Smooth muscle cell (in vitro differentiated cells): ENCODE results near the gene GPC3. TPM values are rescaled to one million over a fixed set of nuclear protein-coding genes. Genes with fewer than 3 reads are reported as not detected.
"Not testable (repeated sequence)": the region's sequence is repeated elsewhere in the genome, so short reads cannot be mapped to it uniquely, and the experiment has no call there.

Experiments used
- DNase-seq: peaks from one replicate; lab custom pipeline; 2025; ENCODE audit not compliant: unreplicated experiment; lab: John Stamatoyannopoulos, UW
- H2AFZ ChIP-seq: fragments of 200-600 bp; sonication (generic); 2 replicates; pipeline ENCODE4 v1.6.0; 2016; ENCODE audit warnings: antibody characterized with exemption, low read depth, mild to moderate bottlenecking
- H3F3A ChIP-seq: fragments of 200-600 bp; sonication (generic); 2 replicates; pipeline ENCODE4 v1.6.0; 2017; ENCODE audit warnings: antibody characterized with exemption, low read depth
- H3K27ac ChIP-seq: fragments of 200-600 bp; sonication (generic); 2 replicates; pipeline ENCODE4 v1.5.1; 2016; ENCODE audit warnings: low read depth, mild to moderate bottlenecking
- H3K27me3 ChIP-seq: fragments of 200-600 bp; sonication (generic); 2 replicates; pipeline ENCODE4 v1.6.1; 2016; ENCODE audit warnings: low read depth, mild to moderate bottlenecking
- H3K36me3 ChIP-seq: fragments of 200-600 bp; sonication (generic); 2 replicates; pipeline ENCODE4 v1.5.1; 2016; ENCODE audit warnings: low read depth
- H3K4me1 ChIP-seq: fragments of 200-600 bp; sonication (generic); 2 replicates; pipeline ENCODE4 v1.5.1; 2016; ENCODE audit warnings: low read depth
- H3K4me2 ChIP-seq: fragments of 200-600 bp; sonication (generic); 2 replicates; pipeline ENCODE4 v1.6.0; 2016; ENCODE audit warnings: mild to moderate bottlenecking
- H3K4me3 ChIP-seq: fragments of 200-600 bp; sonication (generic); 2 replicates; pipeline ENCODE4 v1.5.1; 2016; ENCODE audit warnings: mild to moderate bottlenecking
- H3K79me2 ChIP-seq: fragments of 200-600 bp; sonication (generic); 2 replicates; pipeline ENCODE4 v1.6.0; 2016; ENCODE audit warnings: low read depth, mild to moderate bottlenecking
- H3K9ac ChIP-seq: fragments of 200-600 bp; sonication (generic); 2 replicates; pipeline ENCODE4 v1.6.0; 2016; ENCODE audit warnings: low read depth
- H3K9me3 ChIP-seq: fragments of 200-600 bp; sonication (generic); replicated peaks from 2 replicates; pipeline ENCODE4 v1.5.1; 2016; ENCODE audit warnings: low read depth
- H4K20me1 ChIP-seq: fragments of 200-600 bp; sonication (generic); 2 replicates; pipeline ENCODE4 v1.6.0; 2016; ENCODE audit warnings: low read depth
- WGBS: methylation state at CpG from one replicate; pipeline ENCODE4 v1.1.7; 2016; ENCODE audit warnings: low lambda C conversion rate; 5-methylcytosine and 5-hydroxymethylcytosine counted together
- polyA plus RNA-seq: library from polyadenylated mRNA; unstranded; fragments of >200 nt; fragmentation: Nextera tagmentation; extraction: Ambion mirVana; gene quantifications from 2 replicates; pipeline ENCODE4 v1.2.1, GENCODE V29; 2016
- total RNA-seq: library from RNA; depleted of rRNA; stranded (reverse); fragments of >200 nt; gene quantifications from 2 replicates; pipeline ENCODE4 v1.2.3, GENCODE V29; 2014
- TF ChIP-seq, protein P1 (sequence below): fragments of 200-600 bp; sonication (generic); IDR thresholded peaks from 2 replicates; pipeline ENCODE4 v1.5.1; 2017; ENCODE audit warnings: borderline replicate concordance, mild to moderate bottlenecking, antibody characterized with exemption; ENCODE audit not compliant: insufficient read depth, poor library complexity, severe bottlenecking

GPC3 gene
- total and polyA plus RNA-seq, 2 experiments from 2014 or later = 120 to 191 TPM

DNA sequence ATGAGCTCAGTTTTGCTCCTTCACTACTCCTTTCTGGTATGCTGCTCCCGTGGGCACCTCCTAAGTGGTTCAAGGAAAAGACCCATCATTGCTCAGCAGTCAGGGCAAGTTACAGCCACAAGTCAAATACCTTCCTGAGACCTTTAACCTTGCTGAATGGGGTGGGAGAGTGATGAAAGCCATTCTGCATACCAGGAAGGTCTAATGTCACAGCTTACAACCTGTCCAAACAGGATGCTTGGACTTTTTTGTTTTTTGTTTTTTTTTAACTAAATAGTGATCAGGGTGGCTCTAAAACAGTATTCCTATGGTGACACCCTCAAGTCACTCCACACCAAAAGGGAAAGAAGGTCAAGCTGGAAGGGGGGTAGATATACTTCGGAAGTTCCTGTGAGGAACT is 93.1 kb downstream of the GPC3 start:
- Histone ChIP-seq H3K27me3 (no peaks in the 10 kb centered on the region), H3K4me3 (no peak overlapping the region), H3K9ac (no peak overlapping the region), H3K4me1 (no peaks in the 10 kb centered on the region), H3K27ac (no peak overlapping the region), H3K4me2 (no peak overlapping the region), H3K36me3 (no peaks in the 10 kb centered on the region), H3F3A (no peaks in the 10 kb centered on the region), H3K9me3 (no peaks in the 10 kb centered on the region), H4K20me1 (no peaks in the 10 kb centered on the region), H2AFZ (no peak overlapping the region), H3K79me2 (no peaks in the 10 kb centered on the region)
- 44% methylated on average over 2 of the region's 2 CpGs for WGBS
- TF ChIP-seq, protein P1, sequence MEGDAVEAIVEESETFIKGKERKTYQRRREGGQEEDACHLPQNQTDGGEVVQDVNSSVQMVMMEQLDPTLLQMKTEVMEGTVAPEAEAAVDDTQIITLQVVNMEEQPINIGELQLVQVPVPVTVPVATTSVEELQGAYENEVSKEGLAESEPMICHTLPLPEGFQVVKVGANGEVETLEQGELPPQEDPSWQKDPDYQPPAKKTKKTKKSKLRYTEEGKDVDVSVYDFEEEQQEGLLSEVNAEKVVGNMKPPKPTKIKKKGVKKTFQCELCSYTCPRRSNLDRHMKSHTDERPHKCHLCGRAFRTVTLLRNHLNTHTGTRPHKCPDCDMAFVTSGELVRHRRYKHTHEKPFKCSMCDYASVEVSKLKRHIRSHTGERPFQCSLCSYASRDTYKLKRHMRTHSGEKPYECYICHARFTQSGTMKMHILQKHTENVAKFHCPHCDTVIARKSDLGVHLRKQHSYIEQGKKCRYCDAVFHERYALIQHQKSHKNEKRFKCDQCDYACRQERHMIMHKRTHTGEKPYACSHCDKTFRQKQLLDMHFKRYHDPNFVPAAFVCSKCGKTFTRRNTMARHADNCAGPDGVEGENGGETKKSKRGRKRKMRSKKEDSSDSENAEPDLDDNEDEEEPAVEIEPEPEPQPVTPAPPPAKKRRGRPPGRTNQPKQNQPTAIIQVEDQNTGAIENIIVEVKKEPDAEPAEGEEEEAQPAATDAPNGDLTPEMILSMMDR = no peak
- DNase-seq = no peak

DNA sequence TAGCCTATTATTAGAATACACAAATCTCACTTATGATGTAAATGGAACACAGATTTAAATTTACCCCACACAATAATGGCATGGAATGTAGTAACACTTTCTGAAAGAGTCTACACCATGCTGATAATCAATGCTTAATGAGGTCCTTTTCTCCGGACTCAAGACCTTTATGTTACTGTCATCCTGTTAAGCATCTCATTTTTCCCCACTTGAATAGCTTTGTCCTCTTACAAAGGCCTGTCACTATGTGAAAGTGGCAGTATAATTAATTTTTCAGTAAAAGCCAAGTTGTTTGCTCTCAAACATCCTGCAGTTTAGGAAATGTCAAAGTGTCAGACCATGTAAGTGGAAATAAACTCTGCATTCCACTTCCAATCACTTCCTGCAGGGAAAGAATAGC is 96.4 kb downstream of the GPC3 start:
- no peaks in the 10 kb centered on the region for H3K27me3 ChIP-seq
- H3K4me2 ChIP-seq = no peak overlapping the region
- H3K9ac ChIP-seq = no peak overlapping the region
- no peaks in the 10 kb centered on the region for H3K9me3 ChIP-seq
- H3F3A ChIP-seq = no peaks in the 10 kb centered on the region
- H4K20me1 ChIP-seq = no peaks in the 10 kb centered on the region
- no peaks in the 10 kb centered on the region for H3K79me2 ChIP-seq
- H3K27ac ChIP-seq = no peak overlapping the region
- WGBS = 72% methylated on average over 1 of the region's 1 CpG
- no peaks in the 10 kb centered on the region for H3K4me1 ChIP-seq
- TF ChIP-seq, protein P1 = no peak
- H3K36me3 ChIP-seq = no peaks in the 10 kb centered on the region
- DNase-seq = no peak
- H3K4me3 ChIP-seq = no peak overlapping the region
- no peak overlapping the region for H2AFZ ChIP-seq

DNA sequence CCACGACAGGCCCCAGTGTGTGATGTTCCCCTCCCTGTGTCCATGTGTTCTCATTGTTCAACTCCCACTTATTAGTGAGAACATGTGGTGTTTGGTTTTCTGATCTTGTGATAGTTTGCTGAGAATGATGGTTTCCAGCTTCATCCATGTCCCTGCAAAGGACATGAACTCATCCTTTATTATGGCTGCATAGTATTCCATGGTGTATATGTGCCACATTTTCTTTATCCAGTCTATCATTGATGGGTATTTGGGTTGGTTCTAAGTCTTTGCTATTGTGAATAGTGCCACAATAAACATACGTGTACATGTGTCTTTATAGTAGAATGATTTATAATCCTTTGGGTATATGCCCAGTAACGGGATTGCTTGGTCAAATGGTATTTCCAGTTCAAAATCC is 97.3 kb downstream of the GPC3 start:
- not testable (repeated sequence) for H4K20me1 ChIP-seq, H3K27ac ChIP-seq, DNase-seq, H3K27me3 ChIP-seq, H3K4me1 ChIP-seq, H3K9me3 ChIP-seq, H3K4me2 ChIP-seq, H3K79me2 ChIP-seq, H3K36me3 ChIP-seq, H3F3A ChIP-seq, H3K9ac ChIP-seq, H2AFZ ChIP-seq, H3K4me3 ChIP-seq
- 89% methylated on average over 3 of the region's 3 CpGs for WGBS

DNA sequence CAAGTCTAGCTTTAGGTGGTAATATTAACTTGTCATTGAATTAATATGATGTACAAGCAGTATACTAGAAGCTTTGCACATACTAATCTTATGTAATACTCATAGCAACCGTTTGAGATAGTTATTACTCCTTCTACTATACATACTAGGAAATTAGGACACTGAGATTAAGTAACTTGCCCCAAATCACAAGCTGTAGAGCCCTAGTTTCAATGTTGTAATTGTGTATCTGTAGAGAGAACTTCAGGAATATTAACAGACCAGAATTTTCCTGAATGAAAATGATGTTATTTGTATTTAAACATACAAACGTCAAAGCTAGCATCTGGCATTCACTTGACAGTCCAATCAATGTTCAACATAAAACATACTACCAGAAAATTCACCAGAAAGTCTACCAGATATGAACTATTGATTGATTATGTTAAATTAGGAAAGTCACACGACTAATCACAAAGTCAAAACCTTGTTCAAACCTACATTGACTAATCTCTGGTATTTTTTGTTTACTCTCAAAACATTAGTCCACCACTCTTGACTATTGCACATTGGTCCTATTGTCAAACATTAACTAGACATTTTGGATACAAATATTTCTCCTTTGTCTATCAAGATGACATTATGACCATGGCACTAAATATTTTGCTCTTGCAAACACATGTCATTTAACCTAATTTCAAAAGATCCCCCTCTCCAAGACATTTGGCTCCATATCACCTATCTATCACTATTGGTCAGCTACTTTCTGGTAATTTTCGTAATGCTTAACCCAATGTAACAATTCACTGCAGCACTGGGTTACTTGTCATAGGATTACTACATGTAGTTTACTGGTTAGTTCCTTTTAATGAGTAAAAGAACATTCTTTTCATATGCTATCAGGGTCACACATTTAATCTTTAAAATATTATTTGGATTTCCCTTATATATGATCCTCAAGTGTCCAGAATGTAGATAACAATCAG is 100.7 kb downstream of the GPC3 start:
- Histone ChIP-seq H3F3A (no peaks in the 10 kb centered on the region), H3K27ac (no peak overlapping the region), H3K36me3 (no peaks in the 10 kb centered on the region), H3K4me2 (no peak overlapping the region), H3K9ac (no peak overlapping the region), H3K27me3 (no peaks in the 10 kb centered on the region), H3K79me2 (no peaks in the 10 kb centered on the region), H3K9me3 (no peaks in the 10 kb centered on the region), H3K4me3 (no peak overlapping the region), H3K4me1 (no peaks in the 10 kb centered on the region), H2AFZ (no peak overlapping the region), H4K20me1 (no peaks in the 10 kb centered on the region)
- DNase-seq = no peak
- TF ChIP-seq, protein P1 = no peak
- WGBS = 57% methylated on average over 4 of the region's 4 CpGs
